ENCODE measurements around the gene TMEM181. TPM values are rescaled to one million over a fixed set of nuclear protein-coding genes. Genes with fewer than 3 reads are reported as not detected.
A peak's percentile ranks its signal among the peaks of the same experiment; 100 is the strongest.

TMEM181 gene
- total and polyA plus RNA-seq, 2 of the 13 experiments (the other 11 are each of a cell fraction or from before 2014, with no cell fraction given): 59.1 to 108 TPM

- peak; percentile 81; the same call in 1 of the 2 replicates for TF ChIP-seq GLI4 (CRISPR knock-in tag; IDR thresholded peaks at IDR 0.05; ENCODE audit: borderline replicate concordance)
- TF ChIP-seq POLR2A (IDR thresholded peaks at IDR 0.05; ENCODE audit: insufficient read depth in 1 of 2, low read depth in 2 of 2, low read length in 2 of 2): no peak
- peak; percentile 56; the same call in 1 of the 2 replicates for TF ChIP-seq NR0B2 (CRISPR knock-in tag; IDR thresholded peaks at IDR 0.05)
- TF ChIP-seq ZNF251 (CRISPR knock-in tag; IDR thresholded peaks at IDR 0.05): no peak
- TF ChIP-seq ARNT (IDR thresholded peaks at IDR 0.05): no peak
- no peak for TF ChIP-seq CBX2 (IDR thresholded peaks at IDR 0.05; ENCODE audit: low read depth, low read length)
- TF ChIP-seq CBX2 (CRISPR knock-in tag; IDR thresholded peaks at IDR 0.05; ENCODE audit: low read depth): no peak
- no peak for TF ChIP-seq MAFF (IDR thresholded peaks at IDR 0.05; ENCODE audit: low read depth, low read length)
- no peak for TF ChIP-seq FUBP1 (CRISPR knock-in tag; IDR thresholded peaks at IDR 0.05; ENCODE audit: borderline replicate concordance)
- no peak for TF ChIP-seq ARID3A (IDR thresholded peaks at IDR 0.05; ENCODE audit: low read depth, low read length)
- TF ChIP-seq FOXJ3 (CRISPR knock-in tag; IDR thresholded peaks at IDR 0.05; ENCODE audit: borderline replicate concordance): no peak
- 0 out of 2 replicates have a peak, but pooled peaks have one; percentile 16 for TF ChIP-seq ZNF138 (CRISPR knock-in tag; IDR thresholded peaks at IDR 0.05; ENCODE audit: low read depth)
Measured at GRCh38 chr6:158561321-158561884, 1.5 kb downstream of the TMEM181 start (continued).

Measured in HepG2 (cell line).